Upper lobe of left lung (tissue), 4 donors: ENCODE data around the gene CCDC88B.

ENCODE experiments used
- EP300 ChIP-seq, 4 donors: sonication (generic); formaldehyde crosslinking; IDR thresholded peaks; one replicate each; pipeline ENCODE4 v1.5.1; 2017; ENCODE audit warnings: antibody characterized with exemption in 4 of 4, control low read depth in 2 of 4
- POLR2A ChIP-seq, 4 donors: fragments of 450-650 bp; IDR thresholded peaks; one replicate each; pipeline ENCODE4 v1.5.1; 2016 to 2017; ENCODE audit warnings: antibody characterized with exemption in 4 of 4, mild to moderate bottlenecking in 2 of 4
- POLR2AphosphoS5 ChIP-seq, 2 donors: sonication (generic); formaldehyde crosslinking; IDR thresholded peaks; one replicate each; pipeline ENCODE4 v1.5.1; 2017; ENCODE audit warnings: antibody characterized with exemption in 2 of 2
- TF ChIP-seq, protein P1 (sequence below), 6 experiments: fragments of 450-650 bp in 4 of 6; fragments of 200-600 bp in 2 of 6; sonication (generic) in 2 of 6; IDR thresholded peaks; one replicate each; pipeline ENCODE4 v1.5.1; 2016 to 2019; ENCODE audit warnings: antibody characterized with exemption in 6 of 6

DNA sequence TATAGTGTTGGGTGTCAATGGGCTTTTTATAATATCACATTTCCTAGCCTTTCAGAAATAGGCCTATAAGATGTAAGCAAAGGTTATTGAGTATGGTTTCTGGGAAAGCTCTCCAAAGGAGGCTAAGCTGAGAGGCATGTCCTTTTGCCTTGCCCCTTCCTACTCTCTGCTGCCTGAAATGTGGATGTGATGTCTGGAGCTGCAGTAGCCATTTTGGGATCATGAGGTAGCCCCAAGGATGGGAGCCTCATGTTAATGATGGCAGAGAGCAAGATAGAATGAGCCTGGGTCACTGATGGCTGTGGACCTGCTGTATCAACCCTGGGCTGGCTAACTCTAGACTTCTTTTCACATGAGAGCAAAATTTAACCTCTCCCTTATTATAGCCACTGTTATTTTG, 47.9 kb downstream of the CCDC88B start:
- TF ChIP-seq, protein P1, sequence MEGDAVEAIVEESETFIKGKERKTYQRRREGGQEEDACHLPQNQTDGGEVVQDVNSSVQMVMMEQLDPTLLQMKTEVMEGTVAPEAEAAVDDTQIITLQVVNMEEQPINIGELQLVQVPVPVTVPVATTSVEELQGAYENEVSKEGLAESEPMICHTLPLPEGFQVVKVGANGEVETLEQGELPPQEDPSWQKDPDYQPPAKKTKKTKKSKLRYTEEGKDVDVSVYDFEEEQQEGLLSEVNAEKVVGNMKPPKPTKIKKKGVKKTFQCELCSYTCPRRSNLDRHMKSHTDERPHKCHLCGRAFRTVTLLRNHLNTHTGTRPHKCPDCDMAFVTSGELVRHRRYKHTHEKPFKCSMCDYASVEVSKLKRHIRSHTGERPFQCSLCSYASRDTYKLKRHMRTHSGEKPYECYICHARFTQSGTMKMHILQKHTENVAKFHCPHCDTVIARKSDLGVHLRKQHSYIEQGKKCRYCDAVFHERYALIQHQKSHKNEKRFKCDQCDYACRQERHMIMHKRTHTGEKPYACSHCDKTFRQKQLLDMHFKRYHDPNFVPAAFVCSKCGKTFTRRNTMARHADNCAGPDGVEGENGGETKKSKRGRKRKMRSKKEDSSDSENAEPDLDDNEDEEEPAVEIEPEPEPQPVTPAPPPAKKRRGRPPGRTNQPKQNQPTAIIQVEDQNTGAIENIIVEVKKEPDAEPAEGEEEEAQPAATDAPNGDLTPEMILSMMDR (IDR thresholded peaks at IDR 0.05), result no peak
- TF ChIP-seq POLR2AphosphoS5 (IDR thresholded peaks at IDR 0.05) (no peak), POLR2A (IDR thresholded peaks at IDR 0.05) (no peak), EP300 (IDR thresholded peaks at IDR 0.05) (no peak)
